Type B pancreatic cell (in vitro differentiated cells): ENCODE measurements around the gene SCAF8. TPM values are rescaled to one million over a fixed set of nuclear protein-coding genes. Genes with fewer than 3 reads are reported as not detected.
"Not testable (repeated sequence)": the region's sequence is repeated elsewhere in the genome, so short reads cannot be mapped to it uniquely, and the experiment has no call there.

Experiments used
- DNase-seq: peaks from one replicate; pipeline ENCODE4 v3.0.0; 2021; ENCODE audit warnings: mixed read lengths; ENCODE audit not compliant: unreplicated experiment; ENCODE audit errors: extremely low spot score
- H3K27ac Mint-ChIP-seq: 2 replicates; pipeline ENCODE4 v1.8.0; 2021; ENCODE audit warnings: mild to moderate bottlenecking, mixed read lengths
- H3K27me3 Mint-ChIP-seq: 2 replicates; pipeline ENCODE4 v1.8.0; 2021; ENCODE audit warnings: mixed read lengths
- H3K36me3 Mint-ChIP-seq: 2 replicates; pipeline ENCODE4 v1.8.0; 2021; ENCODE audit warnings: mixed read lengths
- H3K4me1 Mint-ChIP-seq: one replicate; pipeline ENCODE4 v1.8.0; 2021; ENCODE audit warnings: mixed read lengths; ENCODE audit not compliant: unreplicated experiment
- H3K4me3 Mint-ChIP-seq: 2 replicates; pipeline ENCODE4 v1.8.0; 2021; ENCODE audit warnings: mild to moderate bottlenecking, mixed read lengths
- H3K9me3 Mint-ChIP-seq: 2 replicates; pipeline ENCODE4 v1.8.0; 2021; ENCODE audit warnings: mixed read lengths
- total RNA-seq: library from RNA; stranded (reverse); gene quantifications from 2 replicates; pipeline ENCODE4 v1.2.1, GENCODE V29; 2021; ENCODE audit warnings: low replicate concordance
- TF ChIP-seq, protein P1 (sequence below): fragments of 200-600 bp; sonication (generic); conservative IDR thresholded peaks from 2 replicates; pipeline ENCODE4 v1.5.0; 2021; ENCODE audit warnings: antibody characterized with exemption, mild to moderate bottlenecking

The SCAF8 gene
- total RNA-seq, 1 donor from 2014 or later, result 58.7 TPM

DNA sequence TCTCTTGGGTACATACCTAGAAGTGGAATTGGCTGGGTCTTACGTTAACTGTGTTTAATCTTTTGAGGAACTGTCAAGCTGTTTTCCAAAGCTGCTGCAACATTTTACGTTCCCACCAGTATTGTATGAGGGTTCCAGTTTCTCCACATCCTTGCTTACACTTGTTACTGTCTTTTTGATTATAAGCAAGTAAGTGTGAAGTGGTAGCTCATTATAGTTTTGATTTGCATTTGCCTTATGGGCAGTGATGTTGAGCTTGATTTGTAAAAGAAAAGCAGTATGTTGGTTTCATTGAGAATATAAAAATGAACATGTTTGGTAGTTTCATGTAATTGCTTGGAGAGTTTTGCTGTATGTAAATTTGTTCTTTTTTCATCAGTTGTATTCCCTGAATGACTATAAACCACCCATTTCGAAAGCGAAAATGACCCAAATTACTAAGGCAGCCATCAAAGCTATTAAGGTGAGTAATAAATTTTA, 40.4 kb downstream of the SCAF8 start:
- DNase-seq, result no peak
- Mint-ChIP-seq H3K4me3 (no peak overlapping the region), H3K4me1 (peaks cover 4% of the 10 kb centered on the region), H3K36me3 (peaks cover 23% of the 10 kb centered on the region), H3K27me3 (no peaks in the 10 kb centered on the region), H3K9me3 (no peaks in the 10 kb centered on the region), H3K27ac (no peak overlapping the region)
- TF ChIP-seq, protein P1, sequence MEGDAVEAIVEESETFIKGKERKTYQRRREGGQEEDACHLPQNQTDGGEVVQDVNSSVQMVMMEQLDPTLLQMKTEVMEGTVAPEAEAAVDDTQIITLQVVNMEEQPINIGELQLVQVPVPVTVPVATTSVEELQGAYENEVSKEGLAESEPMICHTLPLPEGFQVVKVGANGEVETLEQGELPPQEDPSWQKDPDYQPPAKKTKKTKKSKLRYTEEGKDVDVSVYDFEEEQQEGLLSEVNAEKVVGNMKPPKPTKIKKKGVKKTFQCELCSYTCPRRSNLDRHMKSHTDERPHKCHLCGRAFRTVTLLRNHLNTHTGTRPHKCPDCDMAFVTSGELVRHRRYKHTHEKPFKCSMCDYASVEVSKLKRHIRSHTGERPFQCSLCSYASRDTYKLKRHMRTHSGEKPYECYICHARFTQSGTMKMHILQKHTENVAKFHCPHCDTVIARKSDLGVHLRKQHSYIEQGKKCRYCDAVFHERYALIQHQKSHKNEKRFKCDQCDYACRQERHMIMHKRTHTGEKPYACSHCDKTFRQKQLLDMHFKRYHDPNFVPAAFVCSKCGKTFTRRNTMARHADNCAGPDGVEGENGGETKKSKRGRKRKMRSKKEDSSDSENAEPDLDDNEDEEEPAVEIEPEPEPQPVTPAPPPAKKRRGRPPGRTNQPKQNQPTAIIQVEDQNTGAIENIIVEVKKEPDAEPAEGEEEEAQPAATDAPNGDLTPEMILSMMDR, result no peak

DNA sequence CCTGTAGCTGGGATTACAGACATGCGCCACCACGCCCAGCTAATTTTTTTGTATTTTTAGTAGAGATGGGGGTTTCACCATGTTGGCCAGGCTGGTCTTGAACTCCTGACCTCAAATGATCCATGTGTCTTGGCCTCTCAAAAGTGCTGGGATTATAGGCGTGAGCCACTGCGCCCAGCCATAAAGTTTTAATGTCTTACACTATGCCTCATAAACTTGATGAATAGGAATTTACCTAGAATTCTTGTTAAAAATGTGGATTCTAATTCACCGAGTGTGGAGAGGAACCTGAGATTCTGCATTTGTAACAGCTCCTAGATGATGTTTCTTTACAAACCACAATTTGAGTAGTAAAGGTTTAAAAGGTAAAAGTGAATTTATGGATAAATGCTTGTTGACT, 45.9 kb downstream of the SCAF8 start:
- not testable (repeated sequence) for H3K4me3 Mint-ChIP-seq, DNase-seq, H3K9me3 Mint-ChIP-seq, H3K4me1 Mint-ChIP-seq, H3K27me3 Mint-ChIP-seq, H3K27ac Mint-ChIP-seq
- H3K36me3 Mint-ChIP-seq, result peaks cover 42% of the 10 kb centered on the region

DNA sequence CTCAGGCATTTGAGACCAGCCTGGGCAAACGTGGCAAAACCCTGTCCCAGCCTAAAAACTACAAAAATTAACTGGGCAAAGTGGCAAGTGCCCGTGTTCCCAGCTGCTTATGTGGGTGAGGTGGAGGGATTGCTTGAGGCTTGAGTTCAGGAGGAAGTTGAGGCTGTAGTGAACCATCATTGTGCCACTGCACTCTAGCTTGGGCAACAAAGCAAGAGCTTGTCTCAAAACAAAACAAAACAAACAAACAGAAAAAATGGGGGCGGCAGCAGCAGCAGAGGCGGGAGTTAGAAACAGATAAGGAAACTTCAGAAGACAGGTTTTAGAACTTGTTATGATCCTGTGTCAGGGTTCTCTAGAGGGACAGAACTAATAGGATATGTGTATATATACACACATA, 49.0 kb downstream of the SCAF8 start:
- TF ChIP-seq, protein P1, result no peak
- Mint-ChIP-seq H3K9me3 (no peaks in the 10 kb centered on the region), H3K27me3 (no peaks in the 10 kb centered on the region), H3K27ac (no peak overlapping the region), H3K4me3 (no peak overlapping the region), H3K4me1 (peaks cover 7% of the 10 kb centered on the region), H3K36me3 (peaks cover 49% of the 10 kb centered on the region)
- DNase-seq, result no peak

DNA sequence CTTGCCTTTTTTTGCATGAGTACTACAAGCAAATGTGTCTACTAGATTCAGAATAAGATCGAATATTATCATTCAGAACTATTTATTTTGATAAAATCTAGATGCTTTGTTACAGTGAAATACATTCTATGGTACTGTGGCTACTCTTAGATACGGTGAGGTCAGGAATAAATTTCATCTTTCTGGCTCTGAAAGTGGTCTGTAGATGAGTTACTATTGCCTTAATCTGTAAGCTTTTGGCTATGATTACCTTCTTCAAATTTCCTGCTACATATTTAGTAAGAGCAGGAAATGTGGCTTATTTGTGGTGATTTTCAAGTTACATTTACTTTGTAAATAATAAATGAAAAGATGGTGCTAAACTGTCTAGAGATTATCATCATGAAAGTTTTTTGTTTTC, 50.0 kb downstream of the SCAF8 start:
- Mint-ChIP-seq H3K36me3 (peaks cover 47% of the 10 kb centered on the region), H3K27me3 (no peaks in the 10 kb centered on the region), H3K27ac (no peak overlapping the region), H3K4me1 (peaks cover 7% of the 10 kb centered on the region), H3K4me3 (no peak overlapping the region), H3K9me3 (no peaks in the 10 kb centered on the region)
- no peak for DNase-seq
- TF ChIP-seq, protein P1, result no peak

DNA sequence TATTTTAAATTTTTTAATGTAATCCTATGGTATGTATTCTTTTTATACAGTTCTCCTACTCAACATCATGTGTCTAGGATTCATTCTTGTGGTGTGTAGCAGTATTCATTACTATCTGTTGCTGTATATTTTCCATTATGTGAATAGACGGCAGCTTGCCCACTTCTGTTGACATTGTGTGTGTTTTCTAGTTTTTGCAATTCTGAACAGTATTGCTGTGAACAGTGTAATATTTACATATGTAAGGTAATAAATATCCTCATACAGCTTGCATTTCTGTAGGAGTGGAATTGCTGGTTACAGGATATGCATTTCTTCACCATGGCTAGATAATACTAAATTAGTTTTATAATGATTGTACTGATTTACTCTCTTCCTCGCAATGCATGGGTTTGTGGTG, 51.9 kb downstream of the SCAF8 start:
- H3K4me1 Mint-ChIP-seq, result peaks cover 7% of the 10 kb centered on the region
- H3K9me3 Mint-ChIP-seq, result no peaks in the 10 kb centered on the region
- H3K27ac Mint-ChIP-seq, result no peak overlapping the region
- peaks cover 44% of the 10 kb centered on the region for H3K36me3 Mint-ChIP-seq
- H3K27me3 Mint-ChIP-seq, result no peaks in the 10 kb centered on the region
- no peak for DNase-seq
- TF ChIP-seq, protein P1, result no peak
- no peak overlapping the region for H3K4me3 Mint-ChIP-seq

DNA sequence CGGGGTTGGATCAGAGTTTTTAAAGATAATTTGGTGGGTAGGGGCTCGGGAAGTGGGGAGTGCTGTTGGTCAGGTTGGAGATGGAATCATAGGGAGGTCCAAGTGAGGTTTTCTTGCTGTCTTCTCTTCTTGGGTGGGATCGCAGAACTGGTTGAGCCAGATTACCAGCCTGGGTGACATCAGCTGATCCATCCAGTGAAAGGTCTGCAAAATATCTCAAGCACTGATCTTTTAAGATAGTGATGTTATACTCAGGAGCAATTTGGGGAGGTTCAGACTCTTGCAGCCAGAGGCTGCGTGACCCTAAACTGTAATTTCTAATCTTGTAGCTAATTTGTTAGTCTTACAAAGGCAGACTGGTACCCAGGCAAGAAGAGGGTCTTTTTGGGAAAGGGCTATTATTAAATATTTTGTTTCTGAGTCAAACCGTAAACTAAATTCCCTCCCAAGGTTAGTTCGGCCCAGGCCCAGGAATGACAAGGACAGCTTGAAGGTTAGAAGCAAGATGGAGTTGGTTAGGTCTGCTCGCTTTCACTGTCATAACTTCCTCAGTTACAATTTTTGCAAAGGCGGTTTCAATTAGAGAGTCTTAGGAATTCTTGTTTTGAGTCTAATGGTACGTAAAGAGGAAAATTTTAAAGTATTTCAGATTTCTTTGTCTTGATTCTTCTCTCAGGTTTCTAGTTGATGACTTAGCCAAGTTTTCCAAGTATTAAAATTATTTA, 53.1 kb downstream of the SCAF8 start:
- Mint-ChIP-seq H3K9me3 (no peaks in the 10 kb centered on the region), H3K27me3 (no peaks in the 10 kb centered on the region), H3K36me3 (peaks cover 37% of the 10 kb centered on the region), H3K4me1 (peaks cover 7% of the 10 kb centered on the region), H3K27ac (peak overlapping the region; percentile 89), H3K4me3 (peak overlapping the region; percentile 81)
- TF ChIP-seq, protein P1, result no peak
- no peak for DNase-seq
